ENCODE results near the gene P3R3URF.

- peak in 2 of 4 experiments; percentile 26 to 50 for TF ChIP-seq CTCF (IDR thresholded peaks at IDR 0.05)
- TF ChIP-seq POLR2AphosphoS5 (IDR thresholded peaks at IDR 0.05), result peak; percentile 95
- TF ChIP-seq POLR2A (IDR thresholded peaks at IDR 0.05), result peak; percentile 94
Measured at GRCh38 chr1:46132529-46133180, 43.6 kb downstream of the P3R3URF start, which contains the start of gene PIK3R3.

All from prostate gland (tissue), 2 donors.